Measurements from ENCODE around the gene HOTAIR. TPM values are rescaled to one million over a fixed set of nuclear protein-coding genes. Genes with fewer than 3 reads are reported as not detected.

Gene HOTAIR
- total RNA-seq, 2 donors from 2014 or later: not detected

- H3K36me3 Mint-ChIP-seq: no peaks in the 10 kb centered on the region
- H3K9me3 Mint-ChIP-seq: no peaks in the 10 kb centered on the region
- H3K4me3 Mint-ChIP-seq: peak overlapping the region; percentile 71
- no peak for DNase-seq (ENCODE audit: low spot score)
- peak in 1 of 2 donors; percentile 17 for ATAC-seq
- peak overlapping the region; percentile 31 to 78 for H3K27ac Mint-ChIP-seq
- H3K4me1 Mint-ChIP-seq (ENCODE audit: low read depth in 2 of 2): peaks cover 11 to 19% of the 10 kb centered on the region in 2 donors
- peaks cover 63 to 79% of the 10 kb centered on the region in 2 donors for H3K27me3 Mint-ChIP-seq
Measured at GRCh38 chr12:53973236-53974042, 1.3 kb downstream of the HOTAIR start.

- H3K4me3 Mint-ChIP-seq: peak within 1 kb of the TSS; percentile 71
- ATAC-seq (no peak), DNase-seq (ENCODE audit: low spot score) (no peak)
- H3K36me3 Mint-ChIP-seq: no peaks in the 10 kb centered on the region
- H3K27ac Mint-ChIP-seq: peak within 1 kb of the TSS; percentile 31 to 78
- H3K4me1 Mint-ChIP-seq (ENCODE audit: low read depth in 2 of 2): peaks cover 11 to 15% of the 10 kb centered on the region in 2 donors
- peaks cover 65 to 79% of the 10 kb centered on the region in 2 donors for H3K27me3 Mint-ChIP-seq
- no peaks in the 10 kb centered on the region for H3K9me3 Mint-ChIP-seq
Measured at GRCh38 chr12:53972722-53973235, 2.0 kb downstream of the HOTAIR start, which contains the start of gene HOXC11. HOXC11 (plus strand) TSS chr12:53973126; CDS start chr12:53973242, 116 bp downstream.

GRCh38 chr12:53972152-53972702, 2.5 kb downstream of the HOTAIR start:
- H3K27ac Mint-ChIP-seq: no peak overlapping the region
- H3K36me3 Mint-ChIP-seq: no peaks in the 10 kb centered on the region
- no peaks in the 10 kb centered on the region for H3K9me3 Mint-ChIP-seq
- H3K27me3 Mint-ChIP-seq: peaks cover 68 to 79% of the 10 kb centered on the region in 2 donors
- peaks cover 11 to 19% of the 10 kb centered on the region in 2 donors for H3K4me1 Mint-ChIP-seq (ENCODE audit: low read depth in 2 of 2)
- DNase-seq (ENCODE audit: low spot score) (no peak), ATAC-seq (no peak)
- no peak overlapping the region for H3K4me3 Mint-ChIP-seq

GRCh38 chr12:53971686-53972085, 3.1 kb downstream of the HOTAIR start:
- H3K36me3 Mint-ChIP-seq: no peaks in the 10 kb centered on the region
- peaks cover 12 to 20% of the 10 kb centered on the region in 2 donors for H3K4me1 Mint-ChIP-seq (ENCODE audit: low read depth in 2 of 2)
- no peak for ATAC-seq
- H3K4me3 Mint-ChIP-seq: no peak overlapping the region
- no peak overlapping the region for H3K27ac Mint-ChIP-seq
- peaks cover 64 to 79% of the 10 kb centered on the region in 2 donors for H3K27me3 Mint-ChIP-seq
- DNase-seq (ENCODE audit: low spot score): no peak
- H3K9me3 Mint-ChIP-seq: no peaks in the 10 kb centered on the region

GRCh38 chr12:53971129-53971528, 3.6 kb downstream of the HOTAIR start:
- ATAC-seq (no peak), DNase-seq (ENCODE audit: low spot score) (no peak)
- Mint-ChIP-seq H3K4me1 (ENCODE audit: low read depth in 2 of 2) (peaks cover 18 to 26% of the 10 kb centered on the region in 2 donors), H3K27me3 (peaks cover 67 to 81% of the 10 kb centered on the region in 2 donors), H3K9me3 (no peaks in the 10 kb centered on the region), H3K27ac (no peak overlapping the region), H3K4me3 (no peak overlapping the region), H3K36me3 (no peaks in the 10 kb centered on the region)

GRCh38 chr12:53970451-53970850, 4.3 kb downstream of the HOTAIR start:
- Mint-ChIP-seq H3K9me3 (no peaks in the 10 kb centered on the region), H3K27ac (no peak overlapping the region), H3K27me3 (peaks cover 67 to 81% of the 10 kb centered on the region in 2 donors), H3K4me3 (no peak overlapping the region), H3K4me1 (ENCODE audit: low read depth in 2 of 2) (peaks cover 18 to 24% of the 10 kb centered on the region in 2 donors), H3K36me3 (no peaks in the 10 kb centered on the region)
- ATAC-seq (no peak), DNase-seq (ENCODE audit: low spot score) (no peak)

GRCh38 chr12:53969588-53970259, 5.0 kb downstream of the HOTAIR start:
- no peak for ATAC-seq
- Mint-ChIP-seq H3K4me1 (ENCODE audit: low read depth in 2 of 2) (peaks cover 21 to 25% of the 10 kb centered on the region in 2 donors), H3K9me3 (no peaks in the 10 kb centered on the region), H3K36me3 (no peaks in the 10 kb centered on the region), H3K4me3 (no peak overlapping the region), H3K27ac (no peak overlapping the region), H3K27me3 (peaks cover 71 to 84% of the 10 kb centered on the region in 2 donors)
- DNase-seq (ENCODE audit: low spot score): no peak

- Mint-ChIP-seq H3K36me3 (no peaks in the 10 kb centered on the region), H3K4me1 (ENCODE audit: low read depth in 2 of 2) (peaks cover 31 to 32% of the 10 kb centered on the region in 2 donors), H3K27ac (no peak overlapping the region), H3K4me3 (no peak overlapping the region), H3K9me3 (no peaks in the 10 kb centered on the region), H3K27me3 (peaks cover 80 to 95% of the 10 kb centered on the region in 2 donors)
- DNase-seq (ENCODE audit: low spot score) (no peak), ATAC-seq (no peak)
Measured at GRCh38 chr12:53968214-53969127, 6.3 kb downstream of the HOTAIR start.

GRCh38 chr12:53967421-53967925, 7.3 kb downstream of the HOTAIR start:
- Mint-ChIP-seq H3K4me3 (no peak overlapping the region), H3K27ac (no peak overlapping the region), H3K9me3 (no peaks in the 10 kb centered on the region), H3K27me3 (peaks cover 78 to 95% of the 10 kb centered on the region in 2 donors), H3K36me3 (no peaks in the 10 kb centered on the region), H3K4me1 (ENCODE audit: low read depth in 2 of 2) (peaks cover 25 to 28% of the 10 kb centered on the region in 2 donors)
- DNase-seq (ENCODE audit: low spot score): no peak
- ATAC-seq: no peak

- DNase-seq (ENCODE audit: low spot score): no peak
- peak overlapping the region; percentile 19 for H3K4me3 Mint-ChIP-seq
- peaks cover 70 to 89% of the 10 kb centered on the region in 2 donors for H3K27me3 Mint-ChIP-seq
- no peaks in the 10 kb centered on the region for H3K9me3 Mint-ChIP-seq
- no peaks in the 10 kb centered on the region for H3K36me3 Mint-ChIP-seq
- no peak overlapping the region for H3K27ac Mint-ChIP-seq
- peaks cover 25 to 28% of the 10 kb centered on the region in 2 donors for H3K4me1 Mint-ChIP-seq (ENCODE audit: low read depth in 2 of 2)
- ATAC-seq: no peak
Measured at GRCh38 chr12:53966385-53967133, 8.2 kb downstream of the HOTAIR start.

GRCh38 chr12:53966085-53966384, 8.7 kb downstream of the HOTAIR start:
- ATAC-seq: no peak
- peaks cover 65 to 84% of the 10 kb centered on the region in 2 donors for H3K27me3 Mint-ChIP-seq
- peak overlapping the region; percentile 19 for H3K4me3 Mint-ChIP-seq
- H3K27ac Mint-ChIP-seq: no peak overlapping the region
- H3K9me3 Mint-ChIP-seq: no peaks in the 10 kb centered on the region
- no peak for DNase-seq (ENCODE audit: low spot score)
- H3K36me3 Mint-ChIP-seq: no peaks in the 10 kb centered on the region
- peaks cover 25 to 28% of the 10 kb centered on the region in 2 donors for H3K4me1 Mint-ChIP-seq (ENCODE audit: low read depth in 2 of 2)

GRCh38 chr12:53965281-53966084, 9.3 kb downstream of the HOTAIR start:
- peaks cover 61 to 81% of the 10 kb centered on the region in 2 donors for H3K27me3 Mint-ChIP-seq
- ATAC-seq (no peak), DNase-seq (ENCODE audit: low spot score) (no peak)
- no peak overlapping the region for H3K27ac Mint-ChIP-seq
- peaks cover 27 to 28% of the 10 kb centered on the region in 2 donors for H3K4me1 Mint-ChIP-seq (ENCODE audit: low read depth in 2 of 2)
- no peaks in the 10 kb centered on the region for H3K36me3 Mint-ChIP-seq
- H3K9me3 Mint-ChIP-seq: no peaks in the 10 kb centered on the region
- peak overlapping the region; percentile 26 for H3K4me3 Mint-ChIP-seq

All from natural killer cell treated with Interleukin-12 subunit alpha and Interleukin-12 subunit beta and Interleukin-15 and Interleukin-18, amount 100 ng/mL, for 72 hours (primary cell).